Urothelium cell line (cell line): ENCODE measurements around the gene ALDH1B1.

Source experiments
- DNase-seq: peaks from one replicate; pipeline ENCODE4 v3.0.0; 2011; ENCODE audit warnings: low spot score, mixed read lengths
- FAIRE-seq: peaks from 2 replicates; lab custom pipeline; 2011; peaks lifted over from hg19 to GRCh38; lab: Jason Lieb, UNC

ALDH1B1 gene

GRCh38 chr9:38437193-38437823 is 44.8 kb downstream of the ALDH1B1 start:
- no peak for FAIRE-seq
- DNase-seq: no peak

- DNase-seq (no peak), FAIRE-seq (no peak)
Observed at GRCh38 chr9:38439291-38439915, 46.9 kb downstream of the ALDH1B1 start.

GRCh38 chr9:38439916-38440301 is 47.4 kb downstream of the ALDH1B1 start:
- no peak for DNase-seq
- FAIRE-seq: no peak

GRCh38 chr9:38440516-38440915 is 48.0 kb downstream of the ALDH1B1 start:
- DNase-seq: no peak
- FAIRE-seq: no peak

GRCh38 chr9:38441347-38442085 is 49.0 kb downstream of the ALDH1B1 start:
- no peak for FAIRE-seq

GRCh38 chr9:38442473-38443096 is 50.1 kb downstream of the ALDH1B1 start:
- no peak for FAIRE-seq
- DNase-seq: no peak

More at GRCh38 chr9:38441347-38442085, 49.0 kb downstream of the ALDH1B1 start:
- DNase-seq: no peak

GRCh38 chr9:38443181-38443580 is 50.7 kb downstream of the ALDH1B1 start:
- FAIRE-seq: peak; percentile 35
- DNase-seq: peak; percentile 54

- FAIRE-seq (no peak), DNase-seq (no peak)
Observed at GRCh38 chr9:38443597-38443996, 51.1 kb downstream of the ALDH1B1 start.

- DNase-seq (no peak), FAIRE-seq (no peak)
Observed at GRCh38 chr9:38445154-38446043, 52.9 kb downstream of the ALDH1B1 start.

GRCh38 chr9:38447703-38448102 is 55.2 kb downstream of the ALDH1B1 start:
- DNase-seq (no peak), FAIRE-seq (no peak)
